Kidney epithelial cell (primary cell): ENCODE data around the gene CTSO. TPM values are rescaled to one million over a fixed set of nuclear protein-coding genes. Genes with fewer than 3 reads are reported as not detected.
A peak's percentile ranks its signal among the peaks of the same experiment; 100 is the strongest.

Source experiments
- DNase-seq: peaks from one replicate; pipeline ENCODE4 v3.0.0-alpha.2; 2010; ENCODE audit warnings: low read depth
- H3K27me3 ChIP-seq: 2 replicates; pipeline ENCODE4 v1.6.0; 2011; ENCODE audit warnings: low read length; ENCODE audit not compliant: control insufficient read depth, insufficient read depth
- H3K36me3 ChIP-seq: 2 replicates; pipeline ENCODE4 v1.5.1; 2011; ENCODE audit warnings: low read length; ENCODE audit not compliant: control insufficient read depth, insufficient read depth
- H3K4me3 ChIP-seq: 2 replicates; pipeline ENCODE4 v1.5.1; 2011; ENCODE audit warnings: low read depth, mild to moderate bottlenecking, control low read depth, low read length
- CTCF ChIP-seq: IDR thresholded peaks from 2 replicates; pipeline ENCODE4 v1.5.1; 2011; ENCODE audit warnings: mild to moderate bottlenecking, moderate library complexity, low read length, control low read depth, inconsistent platforms; ENCODE audit not compliant: insufficient read depth, poor library complexity, severe bottlenecking
- total RNA-seq: library from RNA; depleted of rRNA; stranded (reverse); fragments of >200 nt; gene quantifications from 2 replicates; pipeline ENCODE4 v1.2.3, GENCODE V29; 2015

Gene CTSO
- total RNA-seq = 11.9 and 12.9 TPM in 2 replicates

- peak; percentile 64 for TF ChIP-seq CTCF
- peak within 1 kb of the TSS; percentile 58 for H3K4me3 ChIP-seq
- H3K27me3 ChIP-seq = no peaks in the 10 kb centered on the region
- H3K36me3 ChIP-seq = no peaks in the 10 kb centered on the region
- peak; percentile 53 for DNase-seq
These were observed at the start of gene CTSO for GRCh38 chr4:155953151-155954117. TSS of gene CTSO (minus strand) at chr4:155953866. CDS start at chr4:155953847, 19 bp downstream.

GRCh38 chr4:156000491-156000890 lies 46.8 kb upstream of the CTSO start:
- TF ChIP-seq CTCF = no peak
- H3K27me3 ChIP-seq = no peaks in the 10 kb centered on the region
- no peaks in the 10 kb centered on the region for H3K36me3 ChIP-seq
- no peak overlapping the region for H3K4me3 ChIP-seq
- DNase-seq = no peak

GRCh38 chr4:155999725-156000124 lies 46.1 kb upstream of the CTSO start:
- H3K27me3 ChIP-seq = no peaks in the 10 kb centered on the region
- H3K4me3 ChIP-seq = no peak overlapping the region
- no peak for DNase-seq
- H3K36me3 ChIP-seq = no peaks in the 10 kb centered on the region
- peak; percentile 44 for TF ChIP-seq CTCF

GRCh38 chr4:155995069-155995468 lies 41.4 kb upstream of the CTSO start:
- no peak overlapping the region for H3K4me3 ChIP-seq
- TF ChIP-seq CTCF = no peak
- no peaks in the 10 kb centered on the region for H3K36me3 ChIP-seq
- DNase-seq = no peak
- no peaks in the 10 kb centered on the region for H3K27me3 ChIP-seq

- H3K36me3 ChIP-seq = no peaks in the 10 kb centered on the region
- H3K4me3 ChIP-seq = no peak overlapping the region
- no peaks in the 10 kb centered on the region for H3K27me3 ChIP-seq
- no peak for TF ChIP-seq CTCF
- no peak for DNase-seq
These were observed 30.6 kb upstream of the CTSO start for GRCh38 chr4:155984106-155984797.
